ENCODE data around the gene DRC3. TPM values are rescaled to one million over a fixed set of nuclear protein-coding genes. Genes with fewer than 3 reads are reported as not detected.
A peak's percentile ranks its signal among the peaks of the same experiment; 100 is the strongest.
"Not testable (repeated sequence)": the region's sequence is repeated elsewhere in the genome, so short reads cannot be mapped to it uniquely, and the experiment has no call there.

Gene DRC3
- total RNA-seq, 6 experiments from 2014 or later: 0.37 to 0.73 (median 0.61) TPM

DNA sequence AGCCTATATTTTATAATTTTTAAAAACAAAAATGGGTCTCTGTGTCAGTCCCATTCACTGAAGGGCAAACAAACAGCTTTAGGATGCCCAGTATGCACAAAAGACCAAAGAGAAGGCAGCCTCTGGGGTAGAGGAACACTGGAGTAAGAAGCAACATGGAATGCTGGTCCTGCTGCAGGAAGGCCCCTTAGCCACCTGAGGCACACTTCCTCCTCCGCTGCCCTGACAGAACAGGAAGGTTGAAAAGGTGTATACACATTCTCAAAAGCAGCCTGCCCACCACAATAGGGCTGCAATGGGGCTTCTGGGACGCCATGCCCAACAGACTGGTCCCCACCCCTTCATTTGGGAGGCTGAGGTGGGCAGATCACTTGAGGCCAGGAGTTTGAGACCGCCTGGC lies 20.0 kb upstream of the DRC3 start:
- Mint-ChIP-seq H3K9me3 (peaks cover 5% of the 10 kb centered on the region; the same call in 1 of the 2 replicates), H3K4me1 (ENCODE audit: low read depth) (peaks cover 80% of the 10 kb centered on the region), H3K4me3 (no peak overlapping the region), H3K27me3 (ENCODE audit: insufficient read depth) (no peaks in the 10 kb centered on the region), H3K27ac (peak overlapping the region; percentile 92), H3K36me3 (ENCODE audit: low read depth) (peaks cover 28% of the 10 kb centered on the region)
- TF ChIP-seq, protein P1, sequence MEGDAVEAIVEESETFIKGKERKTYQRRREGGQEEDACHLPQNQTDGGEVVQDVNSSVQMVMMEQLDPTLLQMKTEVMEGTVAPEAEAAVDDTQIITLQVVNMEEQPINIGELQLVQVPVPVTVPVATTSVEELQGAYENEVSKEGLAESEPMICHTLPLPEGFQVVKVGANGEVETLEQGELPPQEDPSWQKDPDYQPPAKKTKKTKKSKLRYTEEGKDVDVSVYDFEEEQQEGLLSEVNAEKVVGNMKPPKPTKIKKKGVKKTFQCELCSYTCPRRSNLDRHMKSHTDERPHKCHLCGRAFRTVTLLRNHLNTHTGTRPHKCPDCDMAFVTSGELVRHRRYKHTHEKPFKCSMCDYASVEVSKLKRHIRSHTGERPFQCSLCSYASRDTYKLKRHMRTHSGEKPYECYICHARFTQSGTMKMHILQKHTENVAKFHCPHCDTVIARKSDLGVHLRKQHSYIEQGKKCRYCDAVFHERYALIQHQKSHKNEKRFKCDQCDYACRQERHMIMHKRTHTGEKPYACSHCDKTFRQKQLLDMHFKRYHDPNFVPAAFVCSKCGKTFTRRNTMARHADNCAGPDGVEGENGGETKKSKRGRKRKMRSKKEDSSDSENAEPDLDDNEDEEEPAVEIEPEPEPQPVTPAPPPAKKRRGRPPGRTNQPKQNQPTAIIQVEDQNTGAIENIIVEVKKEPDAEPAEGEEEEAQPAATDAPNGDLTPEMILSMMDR (IDR thresholded peaks at IDR 0.05): no peak
- DNase-seq: no peak

DNA sequence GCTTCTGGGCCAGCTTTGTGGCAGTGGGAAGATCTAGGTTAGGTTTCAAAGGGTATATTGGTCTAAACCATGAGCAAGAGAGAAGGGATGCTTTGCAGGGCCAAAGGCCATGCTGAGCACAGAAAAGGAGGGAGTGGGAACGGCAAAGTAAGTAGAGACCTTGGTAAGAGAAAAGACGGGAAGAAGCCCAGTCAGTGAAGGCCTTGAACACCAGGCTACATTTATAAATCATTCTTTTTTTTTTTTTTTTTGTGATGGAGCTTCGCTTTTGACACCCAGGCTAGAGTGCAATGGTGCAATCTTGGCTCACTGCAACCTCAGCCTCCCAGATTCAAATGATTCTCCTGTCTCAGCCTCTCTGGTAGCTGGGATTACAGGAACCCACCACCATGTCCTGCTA lies 18.6 kb upstream of the DRC3 start:
- DNase-seq: no peak
- Mint-ChIP-seq H3K4me3 (no peak overlapping the region), H3K4me1 (ENCODE audit: low read depth) (peaks cover 80% of the 10 kb centered on the region), H3K36me3 (ENCODE audit: low read depth) (peaks cover 28% of the 10 kb centered on the region), H3K27ac (peak overlapping the region; percentile 65; the same call in 1 of the 2 replicates), H3K9me3 (peaks cover 5% of the 10 kb centered on the region; the same call in 1 of the 2 replicates), H3K27me3 (ENCODE audit: insufficient read depth) (no peaks in the 10 kb centered on the region)
- TF ChIP-seq, protein P1 (IDR thresholded peaks at IDR 0.05): no peak

DNA sequence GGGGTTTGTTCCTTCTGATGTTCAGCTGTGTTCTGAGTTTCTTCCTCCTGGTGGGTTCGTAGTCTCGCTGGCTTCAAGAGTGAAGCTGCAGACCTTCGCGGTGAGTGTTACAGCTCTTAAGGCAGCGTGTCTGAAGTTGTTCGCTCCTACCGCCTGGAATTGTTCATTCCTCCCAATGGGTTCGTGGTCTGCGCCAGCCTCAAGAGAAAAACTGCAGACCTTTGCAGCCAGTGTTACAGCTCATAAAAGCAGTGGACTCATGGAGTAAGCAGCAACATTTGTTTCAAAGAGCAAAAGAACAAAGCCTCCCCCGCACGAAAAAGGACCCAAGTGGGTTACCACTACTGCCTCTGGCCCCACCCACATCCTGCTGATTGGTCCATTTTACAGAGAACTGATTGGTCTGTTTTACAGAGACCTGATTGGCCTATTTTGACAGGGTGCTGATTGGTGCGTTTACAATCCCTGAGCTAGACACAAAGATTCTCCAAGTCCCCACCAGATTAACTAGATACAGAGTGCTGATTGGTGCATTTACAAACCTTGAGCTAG lies 16.8 kb upstream of the DRC3 start:
- H3K4me3 Mint-ChIP-seq; DNase-seq; H3K27me3 Mint-ChIP-seq (ENCODE audit: insufficient read depth); H3K9me3 Mint-ChIP-seq: not testable (repeated sequence)
- Mint-ChIP-seq H3K27ac (peak overlapping the region; percentile 53), H3K36me3 (ENCODE audit: low read depth) (peaks cover 22% of the 10 kb centered on the region), H3K4me1 (ENCODE audit: low read depth) (peaks cover 82% of the 10 kb centered on the region)

DNA sequence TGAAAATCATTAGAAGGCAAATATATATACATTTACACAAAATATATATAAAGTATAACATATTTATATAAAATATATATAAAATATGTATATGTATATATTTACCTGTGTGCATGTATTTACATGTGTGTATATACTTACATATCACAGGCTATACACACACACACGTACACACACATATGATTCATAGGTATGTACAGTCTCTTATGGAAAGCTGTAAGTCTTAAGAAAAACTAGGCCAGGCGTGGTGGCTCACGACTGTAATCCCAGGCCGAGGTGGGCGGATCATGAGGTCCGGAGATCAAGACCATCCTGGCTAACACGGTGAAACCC lies 15.1 kb upstream of the DRC3 start:
- Mint-ChIP-seq H3K27me3 (ENCODE audit: insufficient read depth) (no peaks in the 10 kb centered on the region), H3K4me1 (ENCODE audit: low read depth) (peaks cover 71% of the 10 kb centered on the region), H3K9me3 (peaks cover 5% of the 10 kb centered on the region; the same call in 1 of the 2 replicates), H3K36me3 (ENCODE audit: low read depth) (peaks cover 22% of the 10 kb centered on the region), H3K4me3 (peak overlapping the region; percentile 86), H3K27ac (peak overlapping the region; percentile 96)
- no peak for DNase-seq
- TF ChIP-seq, protein P1 (IDR thresholded peaks at IDR 0.05): no peak

DNA sequence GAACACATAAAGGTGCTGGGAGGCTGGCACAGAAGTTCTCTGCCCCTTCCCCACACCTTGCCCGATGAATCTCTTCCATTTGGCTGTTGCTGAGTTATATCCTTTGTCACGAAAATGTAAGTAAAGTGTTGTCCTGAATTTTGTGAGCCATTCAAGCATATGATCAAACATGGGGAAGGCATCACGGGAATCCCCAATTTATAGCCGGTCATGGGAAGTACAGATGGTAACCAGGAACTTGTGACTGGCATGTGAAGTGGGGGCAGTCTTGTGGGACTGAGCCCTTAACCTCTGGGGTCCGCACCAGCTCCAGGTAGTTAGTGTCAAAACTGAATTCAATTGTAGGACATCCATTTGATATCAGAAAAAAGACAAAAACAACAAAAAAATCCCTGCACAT lies 13.7 kb upstream of the DRC3 start:
- TF ChIP-seq, protein P1 (IDR thresholded peaks at IDR 0.05): no peak
- DNase-seq: no peak

DNA sequence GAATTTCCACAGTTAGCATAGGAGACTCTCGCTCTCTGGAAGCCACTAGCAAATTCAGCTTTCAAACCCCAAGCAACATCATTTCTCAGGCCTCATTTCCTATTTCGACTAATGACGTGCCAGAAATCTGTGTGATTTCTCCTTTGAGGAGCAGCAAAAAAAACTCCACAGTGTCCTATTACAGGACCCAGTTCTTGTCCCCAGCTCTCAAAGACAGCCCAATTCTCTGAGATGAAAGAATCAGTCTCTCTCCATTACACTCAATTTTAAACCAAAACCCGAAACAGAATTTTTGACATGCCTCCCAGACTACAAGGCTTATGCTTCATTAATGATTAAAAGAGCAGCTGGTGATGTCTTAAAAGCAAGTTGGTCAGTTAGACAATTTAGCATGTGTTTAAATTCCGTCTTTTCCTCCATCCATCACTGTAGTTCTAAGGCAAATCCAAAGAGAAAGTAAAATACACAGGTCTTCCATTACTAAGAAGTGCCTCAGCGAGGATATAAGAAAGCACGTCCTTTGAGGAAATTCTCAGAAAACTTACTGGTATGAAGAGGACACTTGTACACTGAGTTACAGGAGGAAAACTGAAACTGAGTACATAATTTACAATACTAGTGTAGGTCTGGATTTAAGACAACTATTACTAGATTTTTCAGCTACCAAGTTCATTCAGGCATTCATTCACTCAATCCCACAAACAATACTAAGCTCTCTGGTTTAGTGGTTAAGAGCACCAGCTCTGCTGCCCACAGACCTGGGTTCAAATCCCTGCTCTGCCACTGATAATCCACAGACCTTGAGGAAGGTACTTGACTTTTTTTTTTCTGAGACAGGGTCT lies 12.9 kb upstream of the DRC3 start:
- Mint-ChIP-seq H3K4me3 (peak overlapping the region; percentile 86), H3K4me1 (ENCODE audit: low read depth) (peaks cover 68% of the 10 kb centered on the region), H3K36me3 (ENCODE audit: low read depth) (peaks cover 15% of the 10 kb centered on the region), H3K9me3 (peaks cover 5% of the 10 kb centered on the region; the same call in 1 of the 2 replicates), H3K27me3 (ENCODE audit: insufficient read depth) (no peaks in the 10 kb centered on the region), H3K27ac (peak overlapping the region; percentile 96)
- TF ChIP-seq, protein P1 (IDR thresholded peaks at IDR 0.05): no peak
- peak; percentile 16 for DNase-seq

More for the DNA sequence above, 13.7 kb upstream of the DRC3 start:
- peaks cover 75% of the 10 kb centered on the region for H3K4me1 Mint-ChIP-seq (ENCODE audit: low read depth)
- peaks cover 5% of the 10 kb centered on the region; the same call in 1 of the 2 replicates for H3K9me3 Mint-ChIP-seq
- H3K4me3 Mint-ChIP-seq: peak overlapping the region; percentile 86
- peak overlapping the region; percentile 96 for H3K27ac Mint-ChIP-seq
- H3K27me3 Mint-ChIP-seq (ENCODE audit: insufficient read depth): no peaks in the 10 kb centered on the region
- H3K36me3 Mint-ChIP-seq (ENCODE audit: low read depth): peaks cover 19% of the 10 kb centered on the region

Measured in HFFc6 (cell line).